NCI-H524 treated with DMSO at 0.1 percent for 48 hours (cell line): Measurements from ENCODE around the gene OXLD1.

Source experiments
- DNase-seq: peaks from one replicate; lab custom pipeline; 2025; lab: John Stamatoyannopoulos, UW

The OXLD1 gene

GRCh38 chr17:81666342-81667191 lies at the start of gene OXLD1, which contains the start of gene CCDC137:
TSS of gene OXLD1 (minus strand) at chr17:81666605. CDS start at chr17:81666577, 28 bp downstream.
TSS of gene CCDC137 (plus strand) at chr17:81666737. CDS start at chr17:81666767, 30 bp downstream.
- DNase-seq: peak; percentile 92

- no peak for DNase-seq
Measured at GRCh38 chr17:81715107-81715871, 48.9 kb upstream of the OXLD1 start.

GRCh38 chr17:81714412-81715106 lies 48.2 kb upstream of the OXLD1 start:
- DNase-seq: no peak

- no peak for DNase-seq
Measured at GRCh38 chr17:81713556-81714411, 47.4 kb upstream of the OXLD1 start.

- no peak for DNase-seq
Measured at GRCh38 chr17:81713004-81713555, 46.7 kb upstream of the OXLD1 start.

GRCh38 chr17:81712468-81713003 lies 46.1 kb upstream of the OXLD1 start:
- DNase-seq: no peak

GRCh38 chr17:81711814-81712467 lies 45.5 kb upstream of the OXLD1 start, which contains the start of gene SLC25A10:
TSS of gene SLC25A10 (plus strand) at chr17:81712284. CDS start at chr17:81712427, 143 bp downstream.
- DNase-seq: peak; percentile 27

- DNase-seq: no peak
Measured at GRCh38 chr17:81710514-81711308, 44.3 kb upstream of the OXLD1 start.

- DNase-seq: no peak
Measured at GRCh38 chr17:81708739-81709185, 42.4 kb upstream of the OXLD1 start.

GRCh38 chr17:81707725-81708646 lies 41.6 kb upstream of the OXLD1 start:
- DNase-seq: no peak

GRCh38 chr17:81706757-81707624 lies 40.6 kb upstream of the OXLD1 start:
- no peak for DNase-seq

- DNase-seq: no peak
Measured at GRCh38 chr17:81706232-81706611, 39.8 kb upstream of the OXLD1 start.

- no peak for DNase-seq
Measured at GRCh38 chr17:81705518-81706231, 39.3 kb upstream of the OXLD1 start.

GRCh38 chr17:81703747-81704654 lies 37.6 kb upstream of the OXLD1 start:
- DNase-seq: no peak
